Type B pancreatic cell (in vitro differentiated cells): ENCODE data around the gene EMP1. TPM values are rescaled to one million over a fixed set of nuclear protein-coding genes. Genes with fewer than 3 reads are reported as not detected.

Experiments used
- DNase-seq: peaks from one replicate; pipeline ENCODE4 v3.0.0; 2021; ENCODE audit warnings: mixed read lengths; ENCODE audit not compliant: unreplicated experiment; ENCODE audit errors: extremely low spot score
- H3K27ac Mint-ChIP-seq: 2 replicates; pipeline ENCODE4 v1.8.0; 2021; ENCODE audit warnings: mild to moderate bottlenecking, mixed read lengths
- H3K27me3 Mint-ChIP-seq: 2 replicates; pipeline ENCODE4 v1.8.0; 2021; ENCODE audit warnings: mixed read lengths
- H3K36me3 Mint-ChIP-seq: 2 replicates; pipeline ENCODE4 v1.8.0; 2021; ENCODE audit warnings: mixed read lengths
- H3K4me1 Mint-ChIP-seq: one replicate; pipeline ENCODE4 v1.8.0; 2021; ENCODE audit warnings: mixed read lengths; ENCODE audit not compliant: unreplicated experiment
- H3K4me3 Mint-ChIP-seq: 2 replicates; pipeline ENCODE4 v1.8.0; 2021; ENCODE audit warnings: mild to moderate bottlenecking, mixed read lengths
- H3K9me3 Mint-ChIP-seq: 2 replicates; pipeline ENCODE4 v1.8.0; 2021; ENCODE audit warnings: mixed read lengths
- total RNA-seq: library from RNA; stranded (reverse); gene quantifications from 2 replicates; pipeline ENCODE4 v1.2.1, GENCODE V29; 2021; ENCODE audit warnings: low replicate concordance
- TF ChIP-seq, protein P1 (sequence below): fragments of 200-600 bp; sonication (generic); conservative IDR thresholded peaks from 2 replicates; pipeline ENCODE4 v1.5.0; 2021; ENCODE audit warnings: antibody characterized with exemption, mild to moderate bottlenecking

EMP1 gene
- total RNA-seq, 1 donor from 2014 or later: 340 TPM

DNA sequence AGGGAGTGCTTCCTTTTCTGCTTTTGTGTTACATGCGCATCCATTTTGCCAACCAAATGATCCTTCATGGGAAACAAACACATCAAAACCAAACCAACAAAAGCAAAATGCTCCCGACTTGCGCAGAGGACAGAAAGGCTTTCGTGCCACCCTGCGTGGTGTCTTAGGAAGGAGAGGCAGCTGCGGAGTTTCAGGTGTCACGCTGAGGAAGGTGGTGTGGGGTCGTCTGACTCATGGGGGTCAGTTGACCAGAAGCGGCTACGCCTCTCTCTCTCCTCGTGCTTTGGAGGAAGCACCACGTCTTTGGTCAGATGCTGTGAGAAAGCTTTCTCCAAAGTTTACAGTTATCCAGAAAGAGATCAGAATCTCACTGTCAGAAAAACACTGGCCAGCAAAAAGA lies 7.9 kb downstream of the EMP1 start:
- Mint-ChIP-seq H3K36me3 (peaks cover 60% of the 10 kb centered on the region), H3K27ac (peak overlapping the region; percentile 99), H3K9me3 (peaks cover 5% of the 10 kb centered on the region), H3K4me1 (peaks cover 40% of the 10 kb centered on the region), H3K4me3 (peak overlapping the region; percentile 60), H3K27me3 (peaks cover 31% of the 10 kb centered on the region)
- no peak for DNase-seq
- TF ChIP-seq, protein P1, sequence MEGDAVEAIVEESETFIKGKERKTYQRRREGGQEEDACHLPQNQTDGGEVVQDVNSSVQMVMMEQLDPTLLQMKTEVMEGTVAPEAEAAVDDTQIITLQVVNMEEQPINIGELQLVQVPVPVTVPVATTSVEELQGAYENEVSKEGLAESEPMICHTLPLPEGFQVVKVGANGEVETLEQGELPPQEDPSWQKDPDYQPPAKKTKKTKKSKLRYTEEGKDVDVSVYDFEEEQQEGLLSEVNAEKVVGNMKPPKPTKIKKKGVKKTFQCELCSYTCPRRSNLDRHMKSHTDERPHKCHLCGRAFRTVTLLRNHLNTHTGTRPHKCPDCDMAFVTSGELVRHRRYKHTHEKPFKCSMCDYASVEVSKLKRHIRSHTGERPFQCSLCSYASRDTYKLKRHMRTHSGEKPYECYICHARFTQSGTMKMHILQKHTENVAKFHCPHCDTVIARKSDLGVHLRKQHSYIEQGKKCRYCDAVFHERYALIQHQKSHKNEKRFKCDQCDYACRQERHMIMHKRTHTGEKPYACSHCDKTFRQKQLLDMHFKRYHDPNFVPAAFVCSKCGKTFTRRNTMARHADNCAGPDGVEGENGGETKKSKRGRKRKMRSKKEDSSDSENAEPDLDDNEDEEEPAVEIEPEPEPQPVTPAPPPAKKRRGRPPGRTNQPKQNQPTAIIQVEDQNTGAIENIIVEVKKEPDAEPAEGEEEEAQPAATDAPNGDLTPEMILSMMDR: no peak

DNA sequence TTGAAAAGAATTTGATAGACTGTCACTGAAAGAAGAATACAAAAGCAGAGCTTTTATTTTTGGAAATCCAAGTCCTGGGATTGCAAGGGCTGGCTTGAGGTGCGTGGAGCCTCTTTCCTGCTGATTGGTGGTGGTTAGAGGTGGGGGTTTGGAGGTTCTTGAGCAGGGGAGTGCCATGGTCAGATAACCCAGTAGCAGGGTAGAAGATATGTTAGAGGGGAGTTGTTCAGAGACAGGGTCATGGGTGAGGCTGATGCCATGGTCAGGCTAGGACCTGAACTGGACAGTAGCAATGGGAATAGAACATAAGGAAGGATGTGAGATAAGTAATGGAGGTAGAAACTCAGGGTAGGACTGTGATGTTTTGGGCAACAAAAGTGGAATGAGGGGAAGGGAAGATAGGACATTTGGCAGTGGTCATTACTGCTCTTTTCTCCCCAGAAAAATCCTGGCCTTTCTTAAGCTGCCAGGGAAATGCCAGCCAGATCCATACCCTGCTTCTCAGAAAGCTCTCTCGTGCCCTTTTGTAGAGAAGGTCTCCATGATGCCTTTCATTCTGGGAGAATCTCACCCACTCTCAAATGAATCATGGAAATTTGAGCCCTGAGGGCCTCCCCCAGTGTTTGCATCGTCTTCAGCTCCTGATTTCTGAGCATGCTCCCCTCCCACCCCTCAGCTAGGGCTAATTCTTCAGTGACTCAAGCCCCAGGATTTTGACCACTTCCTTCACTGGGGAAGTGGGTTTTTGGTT lies 9.5 kb downstream of the EMP1 start:
- Mint-ChIP-seq H3K4me1 (peaks cover 51% of the 10 kb centered on the region), H3K36me3 (peaks cover 47% of the 10 kb centered on the region), H3K9me3 (no peaks in the 10 kb centered on the region), H3K27me3 (peaks cover 35% of the 10 kb centered on the region), H3K27ac (peak overlapping the region; percentile 99), H3K4me3 (peak overlapping the region; percentile 51)
- TF ChIP-seq, protein P1: no peak
- DNase-seq: no peak

DNA sequence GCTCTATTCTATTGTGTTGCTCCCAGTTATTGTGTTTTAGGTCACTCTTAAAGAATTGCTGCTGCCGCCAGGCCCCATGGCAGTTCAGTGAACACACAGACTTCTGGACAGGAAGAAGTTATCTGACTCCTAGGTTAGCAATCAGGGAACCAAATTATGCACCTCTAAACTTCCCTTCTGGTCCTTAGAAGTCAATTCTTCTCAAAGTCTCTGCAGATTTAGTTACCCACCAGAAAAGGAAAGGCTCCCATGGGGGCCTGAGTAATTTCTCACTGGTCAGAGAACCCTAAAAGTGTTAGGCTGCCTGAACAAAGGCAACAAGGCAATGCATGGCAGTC lies 10.0 kb downstream of the EMP1 start:
- H3K4me1 Mint-ChIP-seq: peaks cover 52% of the 10 kb centered on the region
- TF ChIP-seq, protein P1: no peak
- H3K27ac Mint-ChIP-seq: peak overlapping the region; percentile 99
- peaks cover 45% of the 10 kb centered on the region for H3K36me3 Mint-ChIP-seq
- peak overlapping the region; percentile 51 for H3K4me3 Mint-ChIP-seq
- peaks cover 32% of the 10 kb centered on the region for H3K27me3 Mint-ChIP-seq
- DNase-seq: no peak
- no peaks in the 10 kb centered on the region for H3K9me3 Mint-ChIP-seq

DNA sequence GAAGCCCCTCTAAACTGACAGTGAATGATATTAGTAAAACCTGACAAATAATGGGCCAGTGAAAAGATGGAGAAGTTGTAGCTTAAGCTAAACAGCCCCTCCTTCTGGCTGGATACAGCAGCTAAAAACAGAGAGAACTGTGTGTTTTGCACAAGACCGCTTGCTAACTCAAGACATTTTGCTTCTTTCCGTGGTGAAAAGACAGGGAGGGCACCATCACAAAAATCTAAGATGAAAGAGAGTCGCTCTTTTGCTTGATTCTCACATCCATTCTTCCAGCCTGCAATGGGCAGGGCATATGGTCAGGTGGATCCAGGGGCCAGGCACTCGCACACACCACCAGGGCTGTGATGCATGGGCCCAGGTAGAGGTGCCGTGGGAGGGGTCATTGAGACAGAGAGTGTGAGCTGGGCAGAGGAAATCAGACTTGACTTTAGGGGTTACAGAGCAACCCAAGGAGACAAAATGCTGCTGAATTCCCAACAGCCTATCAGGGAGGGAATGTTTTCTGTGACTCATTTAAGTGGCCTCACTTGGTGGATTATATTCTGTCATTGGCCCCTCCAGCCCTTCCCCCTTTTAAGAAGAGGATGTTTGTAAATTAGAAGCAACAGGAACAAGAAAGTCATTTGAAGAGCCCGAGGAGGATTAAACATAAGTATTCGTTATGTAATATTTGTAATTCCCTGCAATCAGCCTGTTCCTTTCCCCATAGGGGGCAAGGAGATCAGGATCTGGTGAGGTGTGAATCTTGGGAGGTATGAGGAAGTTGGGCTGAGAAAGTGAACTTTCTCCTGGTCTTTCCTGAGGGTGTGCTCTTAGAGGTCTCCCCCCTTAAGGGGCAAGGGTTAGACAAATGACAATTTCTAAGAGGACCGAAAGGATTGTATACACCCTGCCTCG lies 12.3 kb downstream of the EMP1 start:
- Mint-ChIP-seq H3K9me3 (no peaks in the 10 kb centered on the region), H3K27ac (peak overlapping the region; percentile 99), H3K36me3 (peaks cover 50% of the 10 kb centered on the region), H3K4me3 (peak overlapping the region; percentile 21), H3K4me1 (peaks cover 59% of the 10 kb centered on the region), H3K27me3 (peaks cover 20% of the 10 kb centered on the region)
- no peak for DNase-seq
- TF ChIP-seq, protein P1: peak; percentile 69

- peaks cover 51% of the 10 kb centered on the region for H3K4me1 Mint-ChIP-seq
- H3K27me3 Mint-ChIP-seq: peaks cover 16% of the 10 kb centered on the region
- H3K4me3 Mint-ChIP-seq: peak overlapping the region; percentile 56
Observed at GRCh38 chr12:13209436-13210235, 13.1 kb downstream of the EMP1 start.

More at GRCh38 chr12:13209436-13210235, 13.1 kb downstream of the EMP1 start:
- Mint-ChIP-seq H3K36me3 (peaks cover 45% of the 10 kb centered on the region), H3K9me3 (no peaks in the 10 kb centered on the region), H3K27ac (peak overlapping the region; percentile 99)
- DNase-seq: no peak
- TF ChIP-seq, protein P1: no peak
